ENCODE results near the gene GHR.

Gene GHR

GRCh38 chr5:42434047-42434724, 10.9 kb downstream of the GHR start:
- no peak overlapping the region for H3K27ac ChIP-seq
- no peaks in the 10 kb centered on the region for H3K36me3 ChIP-seq
- no peak for DNase-seq
- H3K27me3 ChIP-seq (ENCODE audit: insufficient read depth, low read depth, severe bottlenecking) = peaks cover 9% of the 10 kb centered on the region
- H3K4me3 ChIP-seq (ENCODE audit: low read depth, low read length) = no peak overlapping the region
- no peaks in the 10 kb centered on the region for H3K9me3 ChIP-seq (ENCODE audit: severe bottlenecking)
- TF ChIP-seq, protein P1, sequence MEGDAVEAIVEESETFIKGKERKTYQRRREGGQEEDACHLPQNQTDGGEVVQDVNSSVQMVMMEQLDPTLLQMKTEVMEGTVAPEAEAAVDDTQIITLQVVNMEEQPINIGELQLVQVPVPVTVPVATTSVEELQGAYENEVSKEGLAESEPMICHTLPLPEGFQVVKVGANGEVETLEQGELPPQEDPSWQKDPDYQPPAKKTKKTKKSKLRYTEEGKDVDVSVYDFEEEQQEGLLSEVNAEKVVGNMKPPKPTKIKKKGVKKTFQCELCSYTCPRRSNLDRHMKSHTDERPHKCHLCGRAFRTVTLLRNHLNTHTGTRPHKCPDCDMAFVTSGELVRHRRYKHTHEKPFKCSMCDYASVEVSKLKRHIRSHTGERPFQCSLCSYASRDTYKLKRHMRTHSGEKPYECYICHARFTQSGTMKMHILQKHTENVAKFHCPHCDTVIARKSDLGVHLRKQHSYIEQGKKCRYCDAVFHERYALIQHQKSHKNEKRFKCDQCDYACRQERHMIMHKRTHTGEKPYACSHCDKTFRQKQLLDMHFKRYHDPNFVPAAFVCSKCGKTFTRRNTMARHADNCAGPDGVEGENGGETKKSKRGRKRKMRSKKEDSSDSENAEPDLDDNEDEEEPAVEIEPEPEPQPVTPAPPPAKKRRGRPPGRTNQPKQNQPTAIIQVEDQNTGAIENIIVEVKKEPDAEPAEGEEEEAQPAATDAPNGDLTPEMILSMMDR (IDR thresholded peaks at IDR 0.05; ENCODE audit: low read depth, low read length) = no peak

DNA sequence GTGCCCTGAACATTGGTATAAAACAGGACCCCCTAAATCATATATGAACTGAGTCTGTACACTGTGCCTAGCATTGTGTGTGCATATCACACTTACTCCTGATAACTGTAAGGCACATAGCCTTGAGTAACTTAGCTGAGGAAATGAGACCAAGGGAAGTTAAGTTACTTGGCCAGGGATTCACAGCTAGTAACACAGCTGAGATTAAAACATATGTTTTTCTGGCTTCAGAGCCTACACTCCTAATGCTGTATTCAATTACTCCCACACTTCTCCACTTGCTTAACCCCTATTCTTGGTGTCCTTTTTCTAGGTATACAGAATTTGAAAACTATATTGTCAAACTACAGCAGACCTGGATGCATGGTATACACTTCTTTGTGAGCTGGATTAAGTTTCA, 12.8 kb downstream of the GHR start:
- H3K36me3 ChIP-seq = no peaks in the 10 kb centered on the region
- no peak overlapping the region for H3K27ac ChIP-seq
- DNase-seq = no peak
- H3K9me3 ChIP-seq (ENCODE audit: severe bottlenecking) = no peaks in the 10 kb centered on the region
- H3K27me3 ChIP-seq (ENCODE audit: insufficient read depth, low read depth, severe bottlenecking) = peaks cover 6% of the 10 kb centered on the region
- TF ChIP-seq, protein P1 (IDR thresholded peaks at IDR 0.05; ENCODE audit: low read depth, low read length) = no peak
- no peak overlapping the region for H3K4me3 ChIP-seq (ENCODE audit: low read depth, low read length)

GRCh38 chr5:42454216-42454995, 31.2 kb downstream of the GHR start:
- H3K4me3 ChIP-seq (ENCODE audit: low read depth, low read length) = no peak overlapping the region
- TF ChIP-seq, protein P1 (IDR thresholded peaks at IDR 0.05; ENCODE audit: low read depth, low read length) = no peak
- no peak overlapping the region for H3K27ac ChIP-seq
- no peaks in the 10 kb centered on the region for H3K9me3 ChIP-seq (ENCODE audit: severe bottlenecking)
- H3K36me3 ChIP-seq = no peaks in the 10 kb centered on the region
- no peak for DNase-seq
- H3K27me3 ChIP-seq (ENCODE audit: insufficient read depth, low read depth, severe bottlenecking) = peaks cover 33% of the 10 kb centered on the region

DNA sequence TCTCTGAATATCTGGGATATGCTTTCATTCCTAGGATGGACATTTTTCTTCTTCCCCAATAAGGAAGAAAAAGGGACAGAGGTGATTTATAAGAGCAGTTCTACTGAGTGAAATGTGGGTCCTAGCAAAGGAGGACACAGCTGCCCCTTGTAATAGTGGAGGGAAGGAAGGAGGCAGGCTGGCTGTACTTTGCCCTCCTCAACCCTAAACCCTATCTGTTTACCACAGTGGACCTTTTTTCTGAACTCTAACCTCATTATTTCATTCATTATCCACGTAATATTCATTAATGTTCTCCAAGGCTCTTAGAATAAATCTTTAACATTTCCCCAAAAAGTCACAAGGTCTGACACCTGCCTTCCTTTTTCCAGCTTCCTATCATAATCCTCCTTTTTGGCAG, 37.8 kb downstream of the GHR start:
- H3K4me3 ChIP-seq (ENCODE audit: low read depth, low read length) = no peak overlapping the region
- no peak for DNase-seq
- H3K36me3 ChIP-seq = no peaks in the 10 kb centered on the region
- H3K9me3 ChIP-seq (ENCODE audit: severe bottlenecking) = no peaks in the 10 kb centered on the region
- TF ChIP-seq, protein P1 (IDR thresholded peaks at IDR 0.05; ENCODE audit: low read depth, low read length) = no peak
- peaks cover 46% of the 10 kb centered on the region for H3K27me3 ChIP-seq (ENCODE audit: insufficient read depth, low read depth, severe bottlenecking)
- H3K27ac ChIP-seq = no peak overlapping the region

DNA sequence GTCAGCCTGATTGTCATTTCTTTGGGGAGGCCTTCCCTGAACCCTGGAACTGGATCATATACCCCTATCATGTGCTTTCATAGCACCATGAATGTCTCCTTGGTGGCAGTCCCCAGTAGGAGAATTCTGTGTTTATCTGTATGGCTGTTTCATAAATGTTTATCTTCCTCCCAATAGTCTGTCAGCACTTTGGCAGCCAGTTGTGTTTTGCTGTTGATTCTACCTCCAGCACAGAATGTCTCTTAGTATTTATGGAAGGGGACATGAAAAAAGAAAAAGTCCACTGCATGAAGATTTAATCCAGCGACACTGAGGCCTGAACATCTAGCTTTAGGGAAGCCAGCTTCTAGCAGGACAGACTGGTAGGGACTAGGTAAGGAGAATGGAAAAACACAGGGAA, 38.3 kb downstream of the GHR start:
- Histone ChIP-seq H3K36me3 (no peaks in the 10 kb centered on the region), H3K9me3 (ENCODE audit: severe bottlenecking) (no peaks in the 10 kb centered on the region), H3K4me3 (ENCODE audit: low read depth, low read length) (no peak overlapping the region), H3K27me3 (ENCODE audit: insufficient read depth, low read depth, severe bottlenecking) (peaks cover 46% of the 10 kb centered on the region), H3K27ac (no peak overlapping the region)
- no peak for DNase-seq
- TF ChIP-seq, protein P1 (IDR thresholded peaks at IDR 0.05; ENCODE audit: low read depth, low read length) = no peak
